ENCODE data around the gene FAAH.

Gene FAAH

DNA sequence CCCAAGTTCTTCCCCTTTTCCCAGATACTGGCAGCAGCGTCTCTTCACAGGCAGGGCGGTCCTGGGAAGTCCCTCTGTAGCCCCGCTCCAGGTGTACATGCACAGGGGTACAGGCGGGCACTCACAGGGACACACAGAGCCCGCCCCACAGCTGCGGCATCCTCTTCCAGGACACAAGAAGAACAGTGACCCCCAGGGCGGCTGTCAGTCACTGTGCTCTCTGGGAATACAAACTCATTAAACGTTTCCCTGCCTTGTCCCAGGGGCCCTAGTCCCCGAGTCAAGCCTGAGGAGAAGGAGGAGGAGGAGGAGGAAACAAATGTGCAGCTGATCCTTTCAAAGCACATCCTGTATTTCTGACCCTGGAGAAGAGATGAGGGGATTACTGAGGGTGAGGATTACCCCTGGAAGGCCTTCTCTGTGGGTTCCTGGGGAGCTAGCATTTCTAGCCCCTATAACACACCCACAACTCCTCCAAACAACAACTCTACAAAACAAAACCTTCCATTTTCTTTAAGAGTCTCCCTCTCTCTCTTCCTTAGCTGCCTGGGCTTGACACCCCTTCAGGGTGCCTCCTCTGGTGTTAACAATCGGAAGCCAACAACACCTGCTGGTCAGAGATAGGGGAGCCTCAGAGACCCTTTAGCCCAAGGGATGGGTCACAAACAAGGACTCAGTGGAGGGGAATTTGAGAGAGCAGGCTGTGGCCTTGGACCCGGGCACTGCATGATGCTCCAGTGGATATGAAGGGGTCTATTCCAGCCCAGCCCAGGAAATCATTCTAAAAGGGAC, 67.1 kb downstream of the FAAH start:
- H3K4me3 ChIP-seq (ENCODE audit: low read length): no peak overlapping the region
- DNase-seq (ENCODE audit: low read depth, low spot score): no peak

GRCh38 chr1:46461809-46462448, 67.8 kb downstream of the FAAH start:
- no peak overlapping the region for H3K4me3 ChIP-seq (ENCODE audit: low read length)
- DNase-seq (ENCODE audit: low read depth, low spot score): no peak
